HG02840 (cell line): ENCODE data around the gene EIF3F.

Source experiments
- ATAC-seq: cut with Tn5 transposase; IDR thresholded peaks from one replicate; pipeline ENCODE4 v1.9.1; 2021; ENCODE audit warnings: mild to moderate bottlenecking, moderate library complexity, moderate number of reproducible peaks; ENCODE audit not compliant: unreplicated experiment, low FRiP score

EIF3F gene

GRCh38 chr11:7986768-7987559 is at the start of gene EIF3F:
Gene EIF3F, plus strand, starts transcription at chr11:7987337. Its CDS starts 16 bp downstream, at chr11:7987353.
- ATAC-seq, result peak; percentile 95

- no peak for ATAC-seq
Observed at GRCh38 chr11:7941146-7941545, 46.0 kb upstream of the EIF3F start.

- ATAC-seq, result no peak
Observed at GRCh38 chr11:7941608-7942007, 45.5 kb upstream of the EIF3F start, which contains the start of gene OR10A3. Gene OR10A3, minus strand, starts transcription at chr11:7941708. Its CDS starts 2,188 bp downstream, at chr11:7939520.

GRCh38 chr11:7944123-7944522 is 43.0 kb upstream of the EIF3F start:
- no peak for ATAC-seq

GRCh38 chr11:7949934-7950333 is 37.2 kb upstream of the EIF3F start:
- ATAC-seq, result no peak

- ATAC-seq, result no peak
Observed at GRCh38 chr11:7955191-7955590, 31.9 kb upstream of the EIF3F start.

GRCh38 chr11:7964261-7964660 is 22.9 kb upstream of the EIF3F start:
- ATAC-seq, result no peak

GRCh38 chr11:7964873-7965272 is 22.3 kb upstream of the EIF3F start:
- ATAC-seq, result no peak

- no peak for ATAC-seq
Observed at GRCh38 chr11:7965386-7965785, 21.8 kb upstream of the EIF3F start, which contains the start of gene NLRP10. Gene NLRP10, minus strand, starts transcription at chr11:7965447. Its CDS starts 1,952 bp downstream, at chr11:7963495.

- no peak for ATAC-seq
Observed at GRCh38 chr11:7967097-7967496, 20.0 kb upstream of the EIF3F start.

- no peak for ATAC-seq
Observed at GRCh38 chr11:7967826-7968225, 19.3 kb upstream of the EIF3F start.

- ATAC-seq, result no peak
Observed at GRCh38 chr11:7968686-7969085, 18.5 kb upstream of the EIF3F start.

GRCh38 chr11:7969756-7970646 is 17.1 kb upstream of the EIF3F start:
- no peak for ATAC-seq

- no peak for ATAC-seq
Observed at GRCh38 chr11:7971846-7972245, 15.3 kb upstream of the EIF3F start.

GRCh38 chr11:7973011-7973410 is 14.1 kb upstream of the EIF3F start:
- ATAC-seq, result no peak

GRCh38 chr11:7974668-7975067 is 12.5 kb upstream of the EIF3F start:
- no peak for ATAC-seq

- no peak for ATAC-seq
Observed at GRCh38 chr11:7977232-7977917, 9.8 kb upstream of the EIF3F start.

GRCh38 chr11:7981619-7982157 is 5.4 kb upstream of the EIF3F start:
- no peak for ATAC-seq

- ATAC-seq, result no peak
Observed at GRCh38 chr11:7982582-7983119, 4.5 kb upstream of the EIF3F start.
